HepG2 (cell line): ENCODE measurements around the gene PSIP1. TPM values are rescaled to one million over a fixed set of nuclear protein-coding genes. Genes with fewer than 3 reads are reported as not detected.

Experiments
- ATAC-seq: fragments of 200-7000 bp; cut with Tn5 transposase; 3 replicates; pipeline ENCODE4 v1.9.1; 2020; ENCODE audit warnings: mild to moderate bottlenecking, moderate library complexity
- BruUV-seq: library from RNA; stranded (reverse); fragments of 400-500 nt; replicated peaks from 2 replicates; lab custom pipeline; 2021; lab: Mats Ljungman, UMichigan
- CTCF ChIA-PET: fragments of 300-600 bp; formaldehyde crosslinking; extraction: SDS; loops from one replicate; lab custom pipeline; 2021; ENCODE audit warnings: low total read pairs, inconsistent platforms, low intra/inter-chr PET ratio; lab: Yijun Ruan, JAX
- POLR2A ChIA-PET: fragments of 350-600 bp; sonication (Branson Sonifier 250); formaldehyde crosslinking; loops from one replicate; lab custom pipeline; 2020; ENCODE audit warnings: antibody characterized with exemption, inconsistent platforms; lab: Yijun Ruan, JAX
- DNase-seq: peaks from one replicate; pipeline ENCODE4 v3.0.0-alpha.2; 2015; ENCODE audit warnings: low spot score
- FAIRE-seq: peaks from 3 replicates; lab custom pipeline; 2011; peaks lifted over from hg19 to GRCh38; lab: Jason Lieb, UNC
- H2AFZ ChIP-seq: one replicate; pipeline ENCODE4 v1.6.1; 2011; ENCODE audit warnings: low read length, inconsistent platforms
- H3K27ac ChIP-seq: fragments of 300-600 bp; 3 replicates; pipeline ENCODE4 v1.8.0; 2011; ENCODE audit warnings: mixed run types, mild to moderate bottlenecking, mixed read lengths, low read length, inconsistent platforms; ENCODE audit not compliant: insufficient read depth; ENCODE audit errors: extremely low read length
- H3K27me3 ChIP-seq, 2 experiments: fragments of 200-600 bp in 1 of 2; 2 replicates in 1 of 2; 3 replicates in 1 of 2; pipeline versions ENCODE4 v1.6.0 to v1.8.0; 2011; ENCODE audit warnings: low read length in 2 of 2, mild to moderate bottlenecking in 2 of 2, moderate library complexity in 2 of 2, inconsistent platforms in 1 of 2; ENCODE audit not compliant: insufficient read depth in 2 of 2, control insufficient read depth in 1 of 2
- H3K36me3 ChIP-seq, 2 experiments: fragments of 200-600 bp in 1 of 2; replicated peaks in 1 of 2; 2 replicates in 1 of 2; 3 replicates in 1 of 2; pipeline versions ENCODE4 v1.5.1 to v1.8.0; 2011; ENCODE audit warnings: low read length in 2 of 2, inconsistent platforms in 1 of 2; ENCODE audit not compliant: insufficient read depth in 2 of 2, control insufficient read depth in 1 of 2
- H3K4me1 ChIP-seq: 2 replicates; pipeline ENCODE4 v1.5.1; 2012; ENCODE audit warnings: low read length, inconsistent platforms; ENCODE audit not compliant: insufficient read depth
- H3K4me2 ChIP-seq: 2 replicates; pipeline ENCODE4 v1.6.0; 2011; ENCODE audit warnings: low read depth, low read length, inconsistent platforms
- H3K4me3 ChIP-seq, 3 experiments: fragments of 200-600 bp in 1 of 3; sonication (generic), shearing (Covaris generic) in 1 of 3; replicated peaks in 1 of 3; 2 replicates each; pipeline ENCODE4 v1.5.1; 2011 to 2016; ENCODE audit warnings: low read length in 3 of 3, inconsistent platforms in 2 of 3, low read depth in 2 of 3, mild to moderate bottlenecking in 2 of 3, control low read depth in 1 of 3, mixed read lengths in 1 of 3; ENCODE audit not compliant: insufficient read depth in 1 of 3
- H3K79me2 ChIP-seq: one replicate; pipeline ENCODE4 v1.6.1; 2011; ENCODE audit warnings: low read length, inconsistent platforms; ENCODE audit not compliant: insufficient read depth
- H3K9ac ChIP-seq: 2 replicates; pipeline ENCODE4 v1.6.0; 2011; ENCODE audit warnings: mild to moderate bottlenecking, low read depth, low read length, inconsistent platforms; ENCODE audit not compliant: insufficient read depth
- H3K9me3 ChIP-seq: 2 replicates; pipeline ENCODE4 v1.5.1; 2012; ENCODE audit warnings: mild to moderate bottlenecking, low read length
- H4K20me1 ChIP-seq: 2 replicates; pipeline ENCODE4 v1.6.0; 2011; ENCODE audit warnings: inconsistent platforms, mild to moderate bottlenecking, low read length, moderate library complexity; ENCODE audit not compliant: insufficient read depth
- AGO2 ChIP-seq: fragments of 200-400 bp; formaldehyde crosslinking; optimal IDR thresholded peaks from 2 replicates; pipeline ENCODE3; 2017; ENCODE audit warnings: mild to moderate bottlenecking, low read depth, low read length, moderate library complexity
- CENPBD1 ChIP-seq: sonication (generic); formaldehyde crosslinking; IDR thresholded peaks from 2 replicates; pipeline ENCODE4 v1.8.0; 2022; ENCODE audit warnings: missing genetic modification reagents, low read depth, mild to moderate bottlenecking, borderline replicate concordance
- ELF3 ChIP-seq: IDR thresholded peaks from 2 replicates; pipeline ENCODE4 v1.6.1; 2016; ENCODE audit warnings: missing genetic modification reagents, missing compliant biosample characterization
- GABPB1 ChIP-seq: IDR thresholded peaks from 2 replicates; pipeline ENCODE4 v1.6.1; 2016; ENCODE audit warnings: mild to moderate bottlenecking, missing genetic modification reagents, moderate library complexity, missing compliant biosample characterization
- KAT2B ChIP-seq: fragments of 150-350 bp; IDR thresholded peaks from 2 replicates; pipeline ENCODE4 v1.6.1; 2014; ENCODE audit warnings: low read depth, low read length, borderline replicate concordance
- KLF16 ChIP-seq, 2 experiments: sonication (generic) in 1 of 2; formaldehyde crosslinking in 1 of 2; IDR thresholded peaks; 2 replicates each; pipeline versions ENCODE4 v1.6.1 to v1.8.0; 2016 to 2023; ENCODE audit warnings: missing genetic modification reagents in 2 of 2, missing compliant biosample characterization in 1 of 2
- PHB2 ChIP-seq: fragments of 450-650 bp; IDR thresholded peaks from 2 replicates; pipeline ENCODE4 v1.6.1; 2018; ENCODE audit not compliant: partially characterized antibody
- POGZ ChIP-seq: sonication (generic); formaldehyde crosslinking; IDR thresholded peaks from 2 replicates; pipeline ENCODE4 v1.4.0; 2020; ENCODE audit warnings: mild to moderate bottlenecking, missing genetic modification reagents
- SNAPC2 ChIP-seq: sonication (generic); formaldehyde crosslinking; IDR thresholded peaks from 2 replicates; pipeline ENCODE4 v1.8.1; 2022; ENCODE audit warnings: mild to moderate bottlenecking, missing genetic modification reagents
- ZFP36L2 ChIP-seq: sonication (generic); formaldehyde crosslinking; IDR thresholded peaks from 2 replicates; pipeline ENCODE4 v1.4.0; 2020; ENCODE audit warnings: missing genetic modification reagents
- ZNF549 ChIP-seq: sonication (generic); formaldehyde crosslinking; IDR thresholded peaks from 2 replicates; pipeline ENCODE4 v1.5.0; 2020; ENCODE audit warnings: missing genetic modification reagents
- ZNF724P ChIP-seq: sonication (generic); formaldehyde crosslinking; IDR thresholded peaks from 2 replicates; pipeline ENCODE4 v1.8.0; 2022; ENCODE audit warnings: missing genetic modification reagents, borderline replicate concordance
- WGBS: methylation state at CpG from one replicate; pipeline ENCODE4 v1.1.6; 2017; ENCODE audit warnings: low lambda C conversion rate; 5-methylcytosine and 5-hydroxymethylcytosine counted together
- in situ Hi-C: cut with HindIII; loops from 2 replicates; pipeline ENCODE4 v1.10.0; 2017; ENCODE audit warnings: low pct_unique_long_range_greater_than_20kb; ENCODE audit not compliant: extremely low pct_ligation_motif_present
- intact Hi-C: fragments of 100-400 bp; cut with micrococcal nuclease; formaldehyde crosslinking; loops from one replicate; pipeline ENCODE4 v1.10.0; 2022; ENCODE audit not compliant: unreplicated experiment
- polyA plus RNA-seq, 8 experiments: library from polyadenylated mRNA; depleted of rRNA in 3 of 8; stranded (reverse) in 7 of 8; unstranded in 1 of 8; fragments of >200 nt; fragmentation: Illumina TruSeq in 4 of 8; extraction: Trizol in 4 of 8; gene quantifications; 2 replicates each; pipeline versions ENCODE4 v1.2.1 to v1.2.3, GENCODE V29; 2011 to 2016; ENCODE audit warnings: low read depth in 4 of 8, missing spikeins in 1 of 8, mixed read lengths in 1 of 8; ENCODE audit not compliant: insufficient read depth in 1 of 8
- total RNA-seq, 5 experiments: library from RNA; depleted of rRNA; stranded (reverse); fragments of >200 nt; fragmentation: Illumina TruSeq; extraction: Trizol; gene quantifications; 2 replicates each; pipeline ENCODE4 v1.2.3, GENCODE V29; 2016; ENCODE audit warnings: low read depth in 1 of 5
- TF ChIP-seq, protein P1 (sequence below): sonication (generic); formaldehyde crosslinking; IDR thresholded peaks from 2 replicates; pipeline ENCODE4 v1.4.0; 2020; ENCODE audit warnings: missing genetic modification reagents, borderline replicate concordance
- TF ChIP-seq, protein P2 (sequence below): sonication (generic); formaldehyde crosslinking; IDR thresholded peaks from 2 replicates; pipeline ENCODE4 v1.8.1; 2023; ENCODE audit warnings: mild to moderate bottlenecking, missing genetic modification reagents
- TF ChIP-seq, protein P3 (sequence below): sonication (generic); formaldehyde crosslinking; conservative IDR thresholded peaks from 2 replicates; pipeline ENCODE4 v1.4.0; 2020; ENCODE audit warnings: missing genetic modification reagents

The PSIP1 gene
- total and polyA plus RNA-seq, 2 of the 13 experiments (the other 11 are each of a cell fraction or from before 2014, with no cell fraction given): 12.6 to 46.4 TPM

- in situ Hi-C loops (no loop called here), intact Hi-C loops (no loop called here)
- Histone ChIP-seq H3K27me3 (no peaks in the 10 kb centered on the region), H3K4me3 (no peak overlapping the region), H3K9ac (no peak overlapping the region), H3K4me1 (no peaks in the 10 kb centered on the region), H3K36me3 (no peaks in the 10 kb centered on the region), H3K79me2 (no peaks in the 10 kb centered on the region), H3K9me3 (no peaks in the 10 kb centered on the region), H3K27ac (no peak overlapping the region)
- ChIA-PET CTCF (no interaction called here), POLR2A (no interaction called here)
- BruUV-seq: no TSS peak
- WGBS: 18% methylated on average over 2 of the region's 2 CpGs
- no peak for ATAC-seq
- TF ChIP-seq GABPB1 (CRISPR knock-in tag): no peak
- no peak for TF ChIP-seq ZNF724P
- TF ChIP-seq KAT2B: no peak
- TF ChIP-seq ZNF549 (CRISPR knock-in tag): no peak
- TF ChIP-seq AGO2: no peak
- TF ChIP-seq PHB2: no peak
- no peak for TF ChIP-seq KLF16 (CRISPR knock-in tag; IDR thresholded peaks at IDR 0.05)
- TF ChIP-seq, protein P1, sequence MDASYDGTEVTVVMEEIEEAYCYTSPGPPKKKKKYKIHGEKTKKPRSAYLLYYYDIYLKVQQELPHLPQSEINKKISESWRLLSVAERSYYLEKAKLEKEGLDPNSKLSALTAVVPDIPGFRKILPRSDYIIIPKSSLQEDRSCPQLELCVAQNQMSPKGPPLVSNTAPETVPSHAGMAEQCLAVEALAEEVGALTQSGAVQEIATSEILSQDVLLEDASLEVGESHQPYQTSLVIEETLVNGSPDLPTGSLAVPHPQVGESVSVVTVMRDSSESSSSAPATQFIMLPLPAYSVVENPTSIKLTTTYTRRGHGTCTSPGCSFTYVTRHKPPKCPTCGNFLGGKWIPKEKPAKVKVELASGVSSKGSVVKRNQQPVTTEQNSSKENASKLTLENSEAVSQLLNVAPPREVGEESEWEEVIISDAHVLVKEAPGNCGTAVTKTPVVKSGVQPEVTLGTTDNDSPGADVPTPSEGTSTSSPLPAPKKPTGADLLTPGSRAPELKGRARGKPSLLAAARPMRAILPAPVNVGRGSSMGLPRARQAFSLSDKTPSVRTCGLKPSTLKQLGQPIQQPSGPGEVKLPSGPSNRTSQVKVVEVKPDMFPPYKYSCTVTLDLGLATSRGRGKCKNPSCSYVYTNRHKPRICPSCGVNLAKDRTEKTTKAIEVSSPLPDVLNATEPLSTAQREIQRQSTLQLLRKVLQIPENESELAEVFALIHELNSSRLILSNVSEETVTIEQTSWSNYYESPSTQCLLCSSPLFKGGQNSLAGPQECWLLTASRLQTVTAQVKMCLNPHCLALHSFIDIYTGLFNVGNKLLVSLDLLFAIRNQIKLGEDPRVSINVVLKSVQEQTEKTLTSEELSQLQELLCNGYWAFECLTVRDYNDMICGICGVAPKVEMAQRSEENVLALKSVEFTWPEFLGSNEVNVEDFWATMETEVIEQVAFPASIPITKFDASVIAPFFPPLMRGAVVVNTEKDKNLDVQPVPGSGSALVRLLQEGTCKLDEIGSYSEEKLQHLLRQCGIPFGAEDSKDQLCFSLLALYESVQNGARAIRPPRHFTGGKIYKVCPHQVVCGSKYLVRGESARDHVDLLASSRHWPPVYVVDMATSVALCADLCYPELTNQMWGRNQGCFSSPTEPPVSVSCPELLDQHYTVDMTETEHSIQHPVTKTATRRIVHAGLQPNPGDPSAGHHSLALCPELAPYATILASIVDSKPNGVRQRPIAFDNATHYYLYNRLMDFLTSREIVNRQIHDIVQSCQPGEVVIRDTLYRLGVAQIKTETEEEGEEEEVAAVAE (CRISPR knock-in tag): no peak
- TF ChIP-seq ELF3 (CRISPR knock-in tag): no peak
- TF ChIP-seq, protein P2, sequence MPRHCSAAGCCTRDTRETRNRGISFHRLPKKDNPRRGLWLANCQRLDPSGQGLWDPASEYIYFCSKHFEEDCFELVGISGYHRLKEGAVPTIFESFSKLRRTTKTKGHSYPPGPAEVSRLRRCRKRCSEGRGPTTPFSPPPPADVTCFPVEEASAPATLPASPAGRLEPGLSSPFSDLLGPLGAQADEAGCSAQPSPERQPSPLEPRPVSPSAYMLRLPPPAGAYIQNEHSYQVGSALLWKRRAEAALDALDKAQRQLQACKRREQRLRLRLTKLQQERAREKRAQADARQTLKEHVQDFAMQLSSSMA (CRISPR knock-in tag): no peak
- no peak for TF ChIP-seq ZFP36L2 (CRISPR knock-in tag)
- TF ChIP-seq POGZ: no peak
- TF ChIP-seq, protein P3, sequence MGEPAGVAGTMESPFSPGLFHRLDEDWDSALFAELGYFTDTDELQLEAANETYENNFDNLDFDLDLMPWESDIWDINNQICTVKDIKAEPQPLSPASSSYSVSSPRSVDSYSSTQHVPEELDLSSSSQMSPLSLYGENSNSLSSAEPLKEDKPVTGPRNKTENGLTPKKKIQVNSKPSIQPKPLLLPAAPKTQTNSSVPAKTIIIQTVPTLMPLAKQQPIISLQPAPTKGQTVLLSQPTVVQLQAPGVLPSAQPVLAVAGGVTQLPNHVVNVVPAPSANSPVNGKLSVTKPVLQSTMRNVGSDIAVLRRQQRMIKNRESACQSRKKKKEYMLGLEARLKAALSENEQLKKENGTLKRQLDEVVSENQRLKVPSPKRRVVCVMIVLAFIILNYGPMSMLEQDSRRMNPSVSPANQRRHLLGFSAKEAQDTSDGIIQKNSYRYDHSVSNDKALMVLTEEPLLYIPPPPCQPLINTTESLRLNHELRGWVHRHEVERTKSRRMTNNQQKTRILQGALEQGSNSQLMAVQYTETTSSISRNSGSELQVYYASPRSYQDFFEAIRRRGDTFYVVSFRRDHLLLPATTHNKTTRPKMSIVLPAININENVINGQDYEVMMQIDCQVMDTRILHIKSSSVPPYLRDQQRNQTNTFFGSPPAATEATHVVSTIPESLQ (CRISPR knock-in tag): no peak
- no peak for TF ChIP-seq CENPBD1 (CRISPR knock-in tag)
- TF ChIP-seq SNAPC2 (CRISPR knock-in tag): no peak
- TF ChIP-seq, all 625 proteins: peak for 0
- DNase-seq (no peak), FAIRE-seq (no peak)
- no peaks in the 10 kb centered on the region for H4K20me1 ChIP-seq
- H3K4me2 ChIP-seq: no peak overlapping the region
- H2AFZ ChIP-seq: no peak overlapping the region
These were observed 31.1 kb upstream of the PSIP1 start for GRCh38 chr9:15541872-15542271.
